NCI-H1092 treated with DMSO at 0.1 percent for 48 hours (cell line): Measurements from ENCODE around the gene THTPA.
"Not testable (repeated sequence)": the region's sequence is repeated elsewhere in the genome, so short reads cannot be mapped to it uniquely, and the experiment has no call there.

Experiments
- DNase-seq: peaks from one replicate; lab custom pipeline; 2025; lab: John Stamatoyannopoulos, UW

THTPA gene

DNA sequence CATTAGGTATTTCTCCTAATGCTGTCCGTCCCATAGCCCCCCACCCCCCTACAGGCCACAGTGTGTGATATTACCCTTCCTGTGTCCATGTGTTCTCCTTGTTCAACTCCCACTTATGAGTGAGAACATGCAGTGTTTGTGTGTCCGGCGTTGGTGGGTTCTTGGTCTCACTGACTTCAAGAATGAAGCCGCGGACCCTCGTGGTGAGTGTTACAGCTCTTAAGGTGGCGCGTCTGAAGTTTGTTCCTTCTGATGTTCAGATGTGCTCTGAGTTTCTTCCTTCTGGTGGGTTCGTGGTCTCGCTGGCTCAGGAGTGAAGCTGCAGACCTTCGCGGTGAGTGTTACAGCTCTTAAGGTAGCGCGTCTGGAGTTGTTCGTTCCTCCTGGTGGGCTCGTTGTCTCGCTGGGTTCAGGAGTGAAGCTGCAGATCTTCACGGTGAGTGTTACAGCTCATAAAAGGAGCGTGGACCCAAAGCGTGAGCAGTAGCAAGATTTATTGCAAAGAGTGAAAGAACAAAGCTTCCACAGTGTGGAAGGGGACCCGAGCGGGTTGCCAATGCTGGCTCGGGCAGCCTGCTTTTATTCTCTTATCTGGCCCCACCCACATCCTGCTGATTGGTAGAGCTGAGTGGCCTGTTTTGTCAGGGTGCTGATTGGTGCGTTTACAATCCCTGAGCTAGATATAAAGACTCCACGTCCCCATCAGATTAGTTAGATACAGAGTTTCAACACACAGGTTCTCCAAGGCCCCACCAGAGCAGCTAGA is 27.9 kb downstream of the THTPA start:
- DNase-seq: not testable (repeated sequence)

DNA sequence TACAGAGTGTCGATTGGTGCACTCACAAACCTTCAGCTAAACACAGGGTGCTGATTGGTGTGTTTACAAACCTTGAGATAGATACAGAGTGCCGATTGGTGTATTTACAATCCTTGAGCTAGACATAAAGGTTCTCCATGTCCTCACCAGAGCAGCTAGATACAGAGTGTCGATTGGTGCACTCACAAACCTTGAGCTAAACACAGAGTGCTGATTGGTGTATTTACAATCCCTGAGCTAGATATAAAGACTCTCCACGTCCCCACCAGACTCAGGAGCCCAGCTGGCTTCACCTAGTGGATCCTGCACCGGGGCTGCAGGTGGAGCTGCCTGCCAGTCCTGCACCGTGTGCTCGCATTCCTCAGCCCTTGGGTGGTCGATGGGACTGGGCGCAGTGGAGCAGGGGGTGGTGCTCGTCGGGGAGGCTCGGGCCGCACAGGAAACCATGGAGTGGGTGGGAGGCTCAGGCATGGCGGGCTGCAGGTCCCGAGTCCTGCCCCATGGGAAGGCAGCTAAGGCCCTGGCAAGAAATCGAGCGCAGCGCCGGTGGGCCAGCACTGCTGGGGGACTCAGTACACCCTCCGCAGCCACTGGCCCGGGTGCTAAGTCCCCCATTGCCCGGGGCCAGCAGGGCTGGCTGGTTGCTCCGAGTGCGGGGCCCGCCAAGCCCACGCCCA is 28.6 kb downstream of the THTPA start:
- not testable (repeated sequence) for DNase-seq

- DNase-seq: peak; percentile 92
Observed at GRCh38 chr14:23588884-23589598, 33.0 kb downstream of the THTPA start.

DNA sequence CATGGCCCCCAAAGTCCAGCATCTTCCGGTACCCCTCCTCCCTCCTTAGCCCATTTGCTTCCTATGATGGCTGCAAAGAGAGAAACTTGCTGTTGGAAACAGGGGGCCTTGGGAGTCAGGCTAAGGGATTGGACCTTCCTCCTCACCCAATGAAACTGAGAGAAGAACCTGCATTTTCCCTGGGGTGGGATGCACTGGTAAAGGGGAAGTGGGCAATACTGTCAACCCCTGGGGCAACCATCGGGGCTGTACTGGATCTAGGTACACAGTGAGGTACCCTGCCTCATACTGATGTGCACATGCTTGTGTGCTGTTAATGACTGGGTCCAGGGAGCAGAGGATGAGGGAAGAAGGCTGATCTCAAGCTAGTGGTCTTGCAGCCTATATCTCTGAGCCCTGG is 33.5 kb downstream of the THTPA start:
- no peak for DNase-seq

DNA sequence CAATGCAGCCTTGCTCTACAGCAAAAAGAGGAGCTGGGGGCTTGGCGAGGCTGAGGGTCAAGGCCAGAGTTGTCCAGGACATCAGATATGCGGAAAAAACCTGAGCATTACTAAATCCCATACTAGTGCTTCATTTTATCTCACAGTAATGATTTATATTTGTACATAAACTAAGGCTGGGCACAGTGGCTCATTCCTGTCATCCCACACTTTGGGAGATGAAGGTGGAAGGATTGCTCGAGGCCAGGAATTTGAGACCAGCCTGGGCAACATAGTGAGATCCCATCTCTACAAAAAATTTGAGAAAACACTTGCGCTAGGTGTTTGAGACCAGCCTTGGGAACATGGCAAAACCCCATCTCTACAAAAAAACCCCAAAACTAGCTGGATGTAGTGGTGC is 34.1 kb downstream of the THTPA start:
- DNase-seq: no peak

DNA sequence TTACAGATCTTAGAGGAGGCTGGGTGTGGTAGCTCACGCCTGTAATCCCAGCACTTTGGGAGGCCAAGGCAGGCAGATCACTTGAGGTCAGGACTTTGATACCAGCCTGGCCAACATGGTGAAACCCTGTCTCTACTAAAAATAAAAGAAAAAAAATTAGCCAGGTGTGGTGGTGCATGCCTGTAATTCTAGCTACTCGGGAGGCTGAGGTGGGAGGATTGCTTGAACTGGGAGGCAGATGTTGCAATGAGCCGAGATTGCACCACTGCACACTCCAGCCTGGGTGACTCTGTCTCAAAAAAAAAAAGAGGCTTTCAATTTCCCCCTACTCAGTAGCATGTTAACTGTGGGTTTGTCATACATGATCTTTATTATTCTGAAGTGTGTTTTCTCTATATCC is 38.1 kb downstream of the THTPA start:
- DNase-seq: not testable (repeated sequence)

DNA sequence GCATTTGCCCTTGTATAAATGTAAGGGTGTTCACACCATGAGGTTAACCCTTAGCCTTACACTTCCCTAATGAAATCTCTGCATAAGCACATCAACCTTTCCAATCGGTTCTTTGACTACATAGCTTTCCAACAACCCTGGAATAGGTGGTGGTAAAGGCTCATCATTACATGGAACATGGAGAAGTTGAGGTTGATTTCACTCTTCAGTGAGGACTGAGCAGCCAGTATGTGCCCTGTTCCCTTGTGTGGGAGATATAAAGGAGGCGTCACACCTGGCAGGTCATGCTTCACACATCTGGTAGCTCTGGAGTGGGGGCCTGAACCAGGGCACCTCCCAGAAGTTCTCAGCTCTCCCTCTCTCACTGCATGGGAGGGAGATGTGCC is 44.2 kb downstream of the THTPA start:
- DNase-seq: no peak

- no peak for DNase-seq
Observed at GRCh38 chr14:23600806-23601205, 44.7 kb downstream of the THTPA start.

- no peak for DNase-seq
Observed at GRCh38 chr14:23601424-23601823, 45.4 kb downstream of the THTPA start.

- no peak for DNase-seq
Observed at GRCh38 chr14:23601845-23602180, 45.7 kb downstream of the THTPA start.

- DNase-seq: no peak
Observed at GRCh38 chr14:23602181-23603095, 46.4 kb downstream of the THTPA start.

GRCh38 chr14:23603103-23603502 is 47.0 kb downstream of the THTPA start:
- DNase-seq: no peak

GRCh38 chr14:23604148-23604547 is 48.1 kb downstream of the THTPA start:
- DNase-seq: no peak

- no peak for DNase-seq
Observed at GRCh38 chr14:23604675-23605170, 48.7 kb downstream of the THTPA start.

DNA sequence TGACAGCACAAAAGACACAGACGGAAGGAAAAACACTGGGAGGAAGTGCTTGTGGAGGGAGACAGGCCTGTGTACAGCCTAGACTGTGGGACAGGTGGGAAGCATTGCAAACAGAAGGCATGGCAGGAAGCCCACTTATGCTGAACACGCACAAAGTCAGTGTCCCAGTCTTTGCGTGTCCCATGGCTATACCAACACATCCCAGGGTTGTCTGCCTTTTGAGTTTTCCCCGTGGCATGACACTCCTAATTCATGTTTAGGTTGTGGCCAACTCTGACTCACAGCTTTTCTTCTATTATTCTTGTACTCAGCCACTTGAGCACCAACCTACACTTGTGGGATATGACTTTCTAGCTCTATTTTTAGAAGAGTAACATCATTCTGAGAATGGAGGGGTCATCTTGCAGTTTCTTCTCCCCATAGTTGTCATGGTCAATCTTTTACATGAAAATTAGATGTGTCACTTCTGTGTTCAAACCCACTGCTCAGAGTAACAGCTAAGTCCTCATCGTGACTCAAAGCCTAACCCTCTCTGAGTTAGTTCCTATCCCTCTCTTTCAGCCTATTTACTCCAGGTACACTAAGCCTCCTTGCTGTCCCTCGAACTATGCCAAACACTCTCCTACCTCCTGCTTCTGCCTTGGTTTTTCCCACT is 50.0 kb downstream of the THTPA start:
- DNase-seq: no peak

DNA sequence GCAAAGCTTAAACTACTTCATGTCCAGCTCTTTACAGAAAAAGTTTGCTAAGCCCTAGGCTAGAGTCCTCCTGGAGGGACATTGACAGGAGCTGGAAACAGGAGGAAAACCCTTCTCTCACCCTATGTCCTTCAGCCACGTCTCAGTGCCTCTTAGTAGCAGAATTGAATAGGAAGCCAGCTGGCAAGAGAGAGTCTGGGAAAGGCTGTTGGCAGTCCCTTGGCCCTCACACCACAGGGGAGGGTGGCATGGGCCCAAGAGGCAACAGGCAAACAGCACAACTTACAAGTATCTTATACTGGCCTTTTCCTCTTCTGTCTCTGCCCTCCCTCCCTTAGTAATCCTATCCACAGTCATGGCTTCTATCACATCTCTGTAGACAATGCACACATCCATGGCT is 52.4 kb downstream of the THTPA start:
- no peak for DNase-seq

DNA sequence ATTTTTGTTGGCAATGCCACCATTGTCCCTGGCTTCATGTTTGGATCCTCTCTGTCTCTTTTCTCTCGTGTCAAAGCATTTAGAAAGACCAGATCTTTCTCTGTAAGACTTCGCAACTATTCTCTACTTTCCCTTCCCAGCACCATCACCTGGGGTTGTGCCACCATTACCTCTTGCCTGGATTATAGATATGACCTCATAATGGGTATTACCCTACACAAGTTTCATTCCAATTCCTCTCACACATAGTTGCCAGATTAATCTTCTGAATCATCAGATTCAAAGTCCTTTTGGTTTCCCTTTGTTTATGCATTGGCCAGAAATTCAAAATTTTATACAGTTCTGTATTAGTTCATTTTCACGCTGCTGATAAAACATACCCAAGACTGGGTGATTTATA is 52.9 kb downstream of the THTPA start:
- no peak for DNase-seq

DNA sequence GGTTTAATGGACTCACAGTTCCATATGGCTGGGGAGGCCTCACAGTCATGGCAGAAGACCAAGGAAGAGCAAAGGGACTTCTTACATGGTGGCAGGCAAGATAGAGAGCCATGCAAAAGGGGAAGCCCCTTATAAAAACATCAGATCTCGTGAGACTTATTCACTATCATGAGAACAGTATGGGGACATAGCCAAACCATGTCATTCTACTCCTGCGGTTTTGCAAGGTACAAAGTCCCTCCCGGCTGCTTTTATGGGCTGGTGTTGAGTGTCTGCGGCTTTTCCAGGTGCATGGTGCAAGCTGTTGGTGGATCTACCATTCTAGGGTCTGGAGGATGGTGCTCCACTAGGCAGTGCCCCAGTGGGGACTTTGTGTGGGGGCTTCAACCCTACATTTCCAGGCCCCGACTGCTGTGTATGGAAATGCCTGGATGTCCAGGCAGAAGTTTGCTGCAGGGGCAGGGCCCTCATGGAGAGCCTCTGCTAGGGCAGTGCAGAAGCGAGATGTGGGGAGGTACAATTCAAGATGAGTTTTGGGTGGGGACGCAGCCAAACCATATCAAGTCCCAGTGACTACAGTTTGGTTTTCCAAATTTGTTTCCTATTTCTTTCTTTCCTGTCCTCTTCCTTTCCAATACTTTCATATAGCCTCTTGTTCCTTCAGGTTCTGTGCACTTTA is 53.5 kb downstream of the THTPA start:
- not testable (repeated sequence) for DNase-seq
